Measurements from ENCODE around the gene FAM222A. TPM values are rescaled to one million over a fixed set of nuclear protein-coding genes. Genes with fewer than 3 reads are reported as not detected.

FAM222A gene
- total RNA-seq, 1 experiment from 2014 or later: 3.1 TPM

DNA sequence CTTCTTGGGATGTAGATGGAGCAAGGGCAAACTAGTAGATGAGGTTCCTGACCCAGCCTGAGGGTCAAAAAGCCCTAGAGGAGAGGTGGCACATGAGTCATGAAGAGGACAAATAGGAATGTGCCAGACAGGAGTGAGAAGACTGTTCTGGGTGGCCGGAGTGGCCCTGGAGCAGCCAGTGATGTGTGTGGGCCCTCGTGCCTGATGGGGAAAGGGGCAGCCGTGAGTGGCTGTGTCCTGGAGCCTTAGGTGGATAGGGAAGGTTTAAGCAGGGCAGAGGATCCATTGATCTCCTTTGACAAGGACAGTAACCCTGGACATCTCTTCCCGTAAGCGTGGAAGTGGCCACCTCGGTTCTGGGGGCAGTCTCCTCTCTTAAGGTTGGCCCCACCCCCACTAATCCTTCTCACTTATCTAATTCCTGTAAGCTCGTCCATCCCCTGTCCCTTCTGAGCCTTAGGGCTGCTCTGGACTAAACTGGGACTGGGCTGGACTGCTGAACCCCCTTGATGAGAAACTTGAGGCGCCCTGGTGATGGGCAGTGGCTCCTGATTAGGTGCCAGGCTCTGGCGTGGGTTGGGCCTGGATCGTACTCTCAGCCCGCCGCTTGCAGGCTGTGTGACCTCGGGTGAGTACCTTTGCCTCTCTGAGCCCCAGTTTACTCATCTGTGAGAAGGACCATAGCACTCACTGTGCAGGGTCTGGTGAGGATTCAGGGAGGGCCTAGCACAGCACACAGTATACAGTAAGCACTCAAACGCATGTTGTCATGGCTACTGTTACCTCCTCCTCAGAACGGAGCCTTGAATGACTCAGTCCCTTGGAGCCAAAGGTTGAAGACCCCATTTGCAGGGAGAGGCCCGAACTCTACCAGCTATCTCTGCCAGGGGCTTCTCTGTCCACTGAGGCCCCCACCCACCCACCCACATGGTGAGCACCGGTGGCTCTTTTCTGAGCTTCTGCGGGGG lies 4.0 kb downstream of the FAM222A start:
- Histone ChIP-seq H3K27me3 (ENCODE audit: insufficient read depth, low read depth) (no peaks in the 10 kb centered on the region), H3K4me3 (no peak overlapping the region), H3F3A (ENCODE audit: insufficient read depth, low read depth) (peaks cover 10% of the 10 kb centered on the region; the same call in 1 of the 2 replicates), H3K9me3 (ENCODE audit: insufficient read depth, low read depth) (no peaks in the 10 kb centered on the region), H3K4me1 (replicated peaks; ENCODE audit: insufficient read depth) (peaks cover 14% of the 10 kb centered on the region; the same call in 1 of the 2 replicates), H3K36me3 (ENCODE audit: low read depth) (no peaks in the 10 kb centered on the region), H3K79me2 (ENCODE audit: low read depth) (no peaks in the 10 kb centered on the region), H3K4me2 (no peak overlapping the region), H3K9me2 (ENCODE audit: insufficient read depth) (no peaks in the 10 kb centered on the region), H3K27ac (no peak overlapping the region), H4K20me1 (ENCODE audit: insufficient read depth) (0 out of 2 replicates have a peak, but pooled peaks cover 4% of the 10 kb centered on the region), H2AFZ (no peak overlapping the region)
- ChIA-PET CTCF (no interaction called here), POLR2A (ENCODE audit: unreplicated experiment) (no interaction called here)
- no peak for DNase-seq
- intact Hi-C loops (cut with micrococcal nuclease; ENCODE audit: unreplicated experiment): no loop called here
- no peak for TF ChIP-seq EZH2 (IDR thresholded peaks at IDR 0.05; ENCODE audit: low read depth)
- TF ChIP-seq, protein P1, sequence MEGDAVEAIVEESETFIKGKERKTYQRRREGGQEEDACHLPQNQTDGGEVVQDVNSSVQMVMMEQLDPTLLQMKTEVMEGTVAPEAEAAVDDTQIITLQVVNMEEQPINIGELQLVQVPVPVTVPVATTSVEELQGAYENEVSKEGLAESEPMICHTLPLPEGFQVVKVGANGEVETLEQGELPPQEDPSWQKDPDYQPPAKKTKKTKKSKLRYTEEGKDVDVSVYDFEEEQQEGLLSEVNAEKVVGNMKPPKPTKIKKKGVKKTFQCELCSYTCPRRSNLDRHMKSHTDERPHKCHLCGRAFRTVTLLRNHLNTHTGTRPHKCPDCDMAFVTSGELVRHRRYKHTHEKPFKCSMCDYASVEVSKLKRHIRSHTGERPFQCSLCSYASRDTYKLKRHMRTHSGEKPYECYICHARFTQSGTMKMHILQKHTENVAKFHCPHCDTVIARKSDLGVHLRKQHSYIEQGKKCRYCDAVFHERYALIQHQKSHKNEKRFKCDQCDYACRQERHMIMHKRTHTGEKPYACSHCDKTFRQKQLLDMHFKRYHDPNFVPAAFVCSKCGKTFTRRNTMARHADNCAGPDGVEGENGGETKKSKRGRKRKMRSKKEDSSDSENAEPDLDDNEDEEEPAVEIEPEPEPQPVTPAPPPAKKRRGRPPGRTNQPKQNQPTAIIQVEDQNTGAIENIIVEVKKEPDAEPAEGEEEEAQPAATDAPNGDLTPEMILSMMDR (conservative IDR thresholded peaks at IDR 0.05): no peak
- BruUV-seq (replicated peaks): no TSS peak

DNA sequence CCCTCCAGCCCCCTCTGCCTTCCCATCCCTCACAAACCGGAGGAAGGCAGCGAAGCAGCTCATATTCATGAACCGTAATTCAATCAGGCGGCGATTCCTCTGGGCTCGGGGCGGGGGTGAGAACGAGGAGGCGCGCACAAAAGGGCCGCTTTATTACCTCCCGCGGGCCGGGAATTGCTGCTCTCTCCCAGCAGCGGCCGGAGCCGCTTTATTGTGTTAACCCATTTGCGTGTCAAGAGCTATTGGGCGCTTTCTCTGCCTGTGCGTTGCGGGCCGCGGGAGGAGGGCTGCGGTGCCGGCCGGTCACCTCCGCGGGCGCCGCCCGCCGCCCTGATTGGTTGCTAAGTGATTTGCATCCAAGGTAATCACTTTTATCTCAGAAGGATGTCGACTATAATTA lies 4.8 kb downstream of the FAM222A start:
- intact Hi-C loops (cut with micrococcal nuclease; ENCODE audit: unreplicated experiment): no loop called here
- H3K79me2 ChIP-seq (ENCODE audit: low read depth): no peaks in the 10 kb centered on the region
- TF ChIP-seq, protein P1 (conservative IDR thresholded peaks at IDR 0.05): no peak
- TF ChIP-seq EZH2 (IDR thresholded peaks at IDR 0.05; ENCODE audit: low read depth): no peak
- no peak for DNase-seq
- CTCF ChIA-PET: no interaction called here
- no peak overlapping the region for H3K27ac ChIP-seq
- H2AFZ ChIP-seq: no peak overlapping the region
- H3K9me2 ChIP-seq (ENCODE audit: insufficient read depth): no peaks in the 10 kb centered on the region
- no peaks in the 10 kb centered on the region for H3K36me3 ChIP-seq (ENCODE audit: low read depth)
- H3F3A ChIP-seq (ENCODE audit: insufficient read depth, low read depth): peaks cover 7% of the 10 kb centered on the region; the same call in 1 of the 2 replicates
- peaks cover 9% of the 10 kb centered on the region; the same call in 1 of the 2 replicates for H3K4me1 ChIP-seq (replicated peaks; ENCODE audit: insufficient read depth)
- POLR2A ChIA-PET (ENCODE audit: unreplicated experiment): interaction anchor here (0.6 kb wide), 1 partner anchor 398 kb away, joined by 7 read pairs; no protein-coding TSS in a partner anchor
- H3K9me3 ChIP-seq (ENCODE audit: insufficient read depth, low read depth): no peaks in the 10 kb centered on the region
- no TSS peak for BruUV-seq (replicated peaks)
- no peak overlapping the region for H3K4me2 ChIP-seq
- no peak overlapping the region for H3K4me3 ChIP-seq
- H3K27me3 ChIP-seq (ENCODE audit: insufficient read depth, low read depth): no peaks in the 10 kb centered on the region
- no peaks in the 10 kb centered on the region for H4K20me1 ChIP-seq (ENCODE audit: insufficient read depth)

DNA sequence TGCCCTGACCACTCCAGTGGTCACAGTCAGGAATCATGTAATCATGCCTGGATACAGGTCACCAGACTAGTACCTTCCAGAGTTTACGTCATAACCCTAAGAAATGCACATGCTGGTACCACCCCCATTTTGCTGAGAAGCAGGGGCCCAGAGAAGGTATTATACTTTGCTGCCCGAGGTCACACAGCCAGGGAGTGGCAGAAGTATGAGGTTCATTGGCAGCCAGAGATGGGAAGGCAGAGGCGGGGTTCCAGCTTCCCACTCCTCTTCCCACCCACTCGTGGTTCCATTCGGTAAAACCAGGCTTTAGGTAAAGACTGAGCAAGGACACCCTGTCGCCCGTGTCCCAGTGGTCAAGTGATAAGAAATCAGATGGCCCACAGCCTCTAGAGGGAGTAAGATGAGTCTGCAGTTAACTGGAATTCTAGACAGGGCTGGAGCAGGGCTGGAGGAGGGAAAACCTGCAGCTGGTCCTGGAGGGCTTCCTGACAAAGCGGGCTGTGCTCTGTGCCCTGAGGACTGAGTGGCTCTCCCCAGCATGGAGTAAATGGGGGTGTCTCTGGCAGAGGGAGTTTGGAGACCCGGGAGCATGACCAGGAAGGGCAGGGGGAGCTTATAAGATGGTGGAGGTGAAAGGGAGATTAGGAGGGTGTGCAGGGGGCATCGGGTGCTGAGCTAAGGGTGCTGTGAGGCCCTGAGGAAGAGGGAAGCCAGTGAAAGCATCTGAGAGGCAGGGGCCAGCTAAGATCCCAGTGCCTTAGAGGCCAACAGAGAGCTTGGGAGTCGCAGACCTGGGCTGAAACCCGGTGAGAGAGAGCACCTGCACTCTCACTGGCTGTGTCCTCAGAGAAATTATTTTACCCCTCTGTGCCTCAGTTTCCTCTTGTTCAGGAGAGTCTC lies 5.7 kb downstream of the FAM222A start:
- DNase-seq: no peak
- Histone ChIP-seq H3K4me2 (no peak overlapping the region), H3F3A (ENCODE audit: insufficient read depth, low read depth) (peaks cover 7% of the 10 kb centered on the region; the same call in 1 of the 2 replicates), H3K4me1 (replicated peaks; ENCODE audit: insufficient read depth) (peaks cover 9% of the 10 kb centered on the region; the same call in 1 of the 2 replicates), H3K27me3 (ENCODE audit: insufficient read depth, low read depth) (no peaks in the 10 kb centered on the region), H3K79me2 (ENCODE audit: low read depth) (no peaks in the 10 kb centered on the region), H3K9me2 (ENCODE audit: insufficient read depth) (no peaks in the 10 kb centered on the region), H2AFZ (no peak overlapping the region), H3K9me3 (ENCODE audit: insufficient read depth, low read depth) (no peaks in the 10 kb centered on the region), H4K20me1 (ENCODE audit: insufficient read depth) (no peaks in the 10 kb centered on the region), H3K4me3 (no peak overlapping the region), H3K27ac (no peak overlapping the region), H3K36me3 (ENCODE audit: low read depth) (no peaks in the 10 kb centered on the region)
- ChIA-PET CTCF (interaction anchor here (0.5 kb wide), 1 partner anchor 179 kb away, joined by 7 read pairs; no protein-coding TSS in a partner anchor), POLR2A (ENCODE audit: unreplicated experiment) (no interaction called here)
- TF ChIP-seq, protein P1 (conservative IDR thresholded peaks at IDR 0.05): peak; percentile 40; the same call in 1 of the 2 replicates
- no peak for TF ChIP-seq EZH2 (IDR thresholded peaks at IDR 0.05; ENCODE audit: low read depth)
- BruUV-seq (replicated peaks): no TSS peak
- intact Hi-C loops (cut with micrococcal nuclease; ENCODE audit: unreplicated experiment): no loop called here

Data from PC-9 (cell line).